Measurements from ENCODE around the gene WNK1. TPM values are rescaled to one million over a fixed set of nuclear protein-coding genes. Genes with fewer than 3 reads are reported as not detected.

The WNK1 gene
- total RNA-seq, 4 donors from 2014 or later = 109 to 245 (median 135) TPM

- Histone ChIP-seq H3K27me3 (no peaks in the 10 kb centered on the region), H3K4me1 (peaks cover 0 to 62% (median 17%) of the 10 kb centered on the region in 3 donors), H3K27ac (no peak overlapping the region), H3K9me3 (no peaks in the 10 kb centered on the region), H3K36me3 (peaks cover 0 to 8% of the 10 kb centered on the region in 2 donors), H3K4me3 (no peak overlapping the region)
- no peak for ATAC-seq
- TF ChIP-seq EP300 (IDR thresholded peaks at IDR 0.05) (no peak), POLR2A (IDR thresholded peaks at IDR 0.05) (no peak), POLR2AphosphoS5 (IDR thresholded peaks at IDR 0.05) (no peak), CTCF (IDR thresholded peaks at IDR 0.05) (no peak)
- WGBS, 2 donors (ENCODE audit: low coverage in 1 of 2) = no CpG with 5 or more reads among the region's 1 CpG
These were observed 7.2 kb downstream of the WNK1 start for GRCh38 chr12:759628-760027.

DNA sequence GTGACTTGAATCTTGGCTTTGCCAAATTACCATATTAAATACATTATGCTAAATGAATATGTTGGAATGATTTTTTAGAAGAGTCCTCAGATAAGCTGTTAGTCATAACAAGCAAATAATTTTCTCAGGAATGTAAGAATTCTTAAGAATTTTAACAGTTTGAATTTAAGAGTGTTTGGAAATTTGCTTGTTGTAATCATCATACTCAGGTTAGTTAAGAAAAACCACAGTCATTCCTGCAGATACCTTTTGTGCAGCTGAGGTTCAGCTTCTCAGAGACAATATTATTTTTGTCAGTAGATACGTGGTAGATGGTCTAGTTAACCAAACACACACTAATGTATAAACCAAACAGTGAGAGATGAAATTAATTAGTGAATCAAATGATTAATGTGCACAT lies 8.9 kb downstream of the WNK1 start:
- TF ChIP-seq POLR2AphosphoS5 (IDR thresholded peaks at IDR 0.05) (no peak), EP300 (IDR thresholded peaks at IDR 0.05) (no peak), CTCF (IDR thresholded peaks at IDR 0.05) (no peak), POLR2A (IDR thresholded peaks at IDR 0.05) (no peak)
- H3K4me1 ChIP-seq = peaks cover 0 to 63% (median 12%) of the 10 kb centered on the region in 3 donors
- H3K27me3 ChIP-seq = no peaks in the 10 kb centered on the region
- H3K36me3 ChIP-seq = peaks cover 0 to 8% of the 10 kb centered on the region in 2 donors
- no peak for ATAC-seq
- H3K4me3 ChIP-seq = no peak overlapping the region
- WGBS, 2 donors (ENCODE audit: low coverage in 1 of 2) = 42% methylated on average over 1 of the region's 1 CpG; no CpG with 5 or more reads in 1 of the 2 donors
- H3K27ac ChIP-seq = no peak overlapping the region
- H3K9me3 ChIP-seq = no peaks in the 10 kb centered on the region

DNA sequence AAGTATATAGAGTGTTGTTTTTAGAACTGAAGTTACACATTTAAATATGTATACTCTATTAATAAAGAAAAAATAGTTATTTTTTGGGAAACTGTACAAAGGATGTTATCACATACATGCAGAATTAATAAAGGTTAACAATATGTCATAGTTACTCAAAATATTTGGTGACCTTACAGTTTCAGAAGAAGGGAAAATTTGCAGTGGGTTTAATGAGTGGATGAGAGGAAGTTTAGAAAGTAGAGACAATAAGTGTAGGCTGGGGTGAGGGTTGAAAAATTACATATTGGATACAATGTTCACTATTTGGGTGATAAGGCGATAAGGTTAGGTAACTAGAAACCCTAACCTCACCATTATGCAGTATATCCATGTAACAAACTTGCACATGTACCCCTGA lies 13.5 kb downstream of the WNK1 start:
- Histone ChIP-seq H3K36me3 (peaks cover 0 to 8% of the 10 kb centered on the region in 2 donors), H3K27ac (no peak overlapping the region), H3K9me3 (no peaks in the 10 kb centered on the region), H3K4me1 (peaks cover 0 to 48% (median 0%) of the 10 kb centered on the region in 3 donors), H3K4me3 (no peak overlapping the region), H3K27me3 (no peaks in the 10 kb centered on the region)
- no peak for ATAC-seq
- WGBS, 2 donors (ENCODE audit: low coverage in 1 of 2) = 95 to 100% methylated on average over 1 of the region's 1 CpG
- no peak for TF ChIP-seq POLR2AphosphoS5 (IDR thresholded peaks at IDR 0.05)
- no peak for TF ChIP-seq CTCF (IDR thresholded peaks at IDR 0.05)
- TF ChIP-seq POLR2A (IDR thresholded peaks at IDR 0.05) = no peak
- TF ChIP-seq EP300 (IDR thresholded peaks at IDR 0.05) = no peak

DNA sequence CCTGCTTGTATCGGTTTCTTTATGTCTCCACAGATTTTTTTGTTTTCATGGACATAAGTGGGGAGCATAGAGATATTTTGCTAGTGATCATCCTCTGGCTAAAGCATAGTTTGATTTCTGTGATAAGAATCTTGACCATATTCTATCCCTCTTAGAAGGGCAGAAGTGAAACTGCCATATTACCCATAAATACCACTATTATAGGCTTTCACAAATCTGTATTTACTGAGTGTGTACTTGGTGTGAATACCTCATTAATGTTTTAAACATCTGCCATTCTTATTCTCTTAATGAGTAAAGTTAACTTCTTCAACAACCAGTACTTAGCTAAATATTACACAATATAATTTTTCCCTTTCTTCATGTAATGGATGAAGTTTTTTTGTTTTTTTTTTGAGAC lies 16.1 kb downstream of the WNK1 start:
- H3K27me3 ChIP-seq = no peaks in the 10 kb centered on the region
- no peaks in the 10 kb centered on the region for H3K36me3 ChIP-seq
- no peak for ATAC-seq
- H3K9me3 ChIP-seq = no peaks in the 10 kb centered on the region
- no peak overlapping the region for H3K4me3 ChIP-seq
- TF ChIP-seq CTCF (IDR thresholded peaks at IDR 0.05) (no peak), POLR2A (IDR thresholded peaks at IDR 0.05) (no peak), POLR2AphosphoS5 (IDR thresholded peaks at IDR 0.05) (no peak), EP300 (IDR thresholded peaks at IDR 0.05) (no peak)
- 100% methylated on average over 1 of the region's 1 CpG for WGBS, 2 donors (ENCODE audit: low coverage in 1 of 2)
- peaks cover 0 to 48% (median 2%) of the 10 kb centered on the region in 3 donors for H3K4me1 ChIP-seq
- H3K27ac ChIP-seq = no peak overlapping the region

- TF ChIP-seq POLR2AphosphoS5 (IDR thresholded peaks at IDR 0.05) = no peak
- TF ChIP-seq EP300 (IDR thresholded peaks at IDR 0.05) = no peak
- TF ChIP-seq POLR2A (IDR thresholded peaks at IDR 0.05) = no peak
- no peak for TF ChIP-seq CTCF (IDR thresholded peaks at IDR 0.05)
- Histone ChIP-seq H3K9me3 (no peaks in the 10 kb centered on the region), H3K4me1 (peaks cover 0 to 51% (median 7%) of the 10 kb centered on the region in 3 donors), H3K36me3 (no peaks in the 10 kb centered on the region), H3K4me3 (no peak overlapping the region), H3K27me3 (no peaks in the 10 kb centered on the region), H3K27ac (no peak overlapping the region)
- WGBS, 2 donors (ENCODE audit: low coverage in 1 of 2) = 64 to 83% methylated on average over 2 of the region's 2 CpGs
- no peak for ATAC-seq
These were observed 18.1 kb downstream of the WNK1 start for GRCh38 chr12:770479-770878.
